NCI-H460 (cell line): ENCODE measurements around the gene CCSER2. TPM values are rescaled to one million over a fixed set of nuclear protein-coding genes. Genes with fewer than 3 reads are reported as not detected.
A peak's percentile ranks its signal among the peaks of the same experiment; 100 is the strongest.

Source experiments
- DNase-seq: peaks from one replicate; pipeline ENCODE4 v3.0.0-alpha.2; 2016; ENCODE audit warnings: low read depth; ENCODE audit errors: extremely low read depth
- total RNA-seq: library from RNA; depleted of rRNA; stranded (reverse); fragments of >200 nt; shearing (Covaris generic); gene quantifications from 2 replicates; pipeline ENCODE4 v1.2.3, GENCODE V29; 2014

Gene CCSER2
- total RNA-seq, 1 experiment from 2014 or later, result 25.0 TPM

DNA sequence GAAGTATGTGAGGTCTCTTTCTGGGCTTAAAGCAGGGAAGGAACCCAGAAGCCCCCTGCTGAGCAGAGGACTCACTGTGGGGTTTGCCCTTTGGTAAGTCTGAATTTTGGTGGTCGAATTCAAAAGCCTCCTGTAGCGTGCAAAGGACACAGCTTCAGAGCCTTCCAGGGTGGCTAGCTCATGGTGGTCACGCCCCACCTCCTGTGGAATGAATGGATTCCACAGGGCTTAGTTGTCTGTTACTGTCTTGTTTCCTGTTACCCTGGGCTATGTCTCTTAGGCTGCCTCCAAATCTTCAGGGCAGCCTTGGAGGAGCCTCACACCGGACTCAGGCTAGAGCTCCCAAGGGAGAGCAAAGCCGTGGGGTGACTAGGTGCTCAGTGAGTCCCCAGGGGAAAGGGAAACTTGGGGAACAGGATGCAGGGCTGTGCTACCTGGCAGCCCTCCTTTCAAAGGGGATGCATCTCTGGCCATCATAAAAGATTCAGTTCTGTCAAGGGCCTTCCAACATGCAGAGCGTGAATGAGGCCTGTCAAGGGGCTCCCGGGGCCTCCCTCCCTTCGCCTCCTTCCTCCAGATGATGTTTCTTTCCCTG, 211.7 kb downstream of the CCSER2 start:
- no peak for DNase-seq

DNA sequence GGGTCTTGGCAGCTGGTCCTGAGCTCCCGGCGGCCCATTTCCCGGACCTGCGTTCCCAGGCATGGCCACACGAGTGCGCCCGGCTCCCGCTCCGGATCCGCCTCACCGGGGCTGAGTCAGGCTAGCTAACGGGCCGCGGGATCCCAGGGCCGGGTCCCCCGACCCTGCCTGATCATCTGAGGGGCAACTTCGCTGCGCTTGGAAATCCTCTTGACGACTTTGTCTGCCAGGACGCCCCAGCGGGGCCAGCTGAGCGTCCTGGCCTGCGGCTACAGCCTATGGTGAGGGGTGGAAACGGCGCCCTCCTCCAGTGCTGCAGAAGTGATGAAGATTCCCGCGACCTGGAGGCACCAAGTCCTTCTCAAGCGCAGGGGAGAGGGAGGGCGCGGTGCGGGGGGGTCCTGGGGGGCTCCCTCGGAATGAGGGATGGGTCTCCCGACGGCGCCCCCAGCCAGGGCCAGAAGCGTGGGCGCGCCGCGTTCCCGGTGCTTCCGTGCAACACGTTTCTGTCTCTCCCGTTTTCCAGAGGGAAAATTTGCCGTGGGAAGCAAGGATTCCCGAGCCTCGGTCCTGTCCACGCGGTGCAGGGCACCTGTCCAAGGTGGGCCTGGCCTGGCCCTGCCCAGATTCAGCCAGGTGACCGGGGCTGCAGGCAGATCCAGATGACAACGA, 212.4 kb downstream of the CCSER2 start:
- DNase-seq, result peak; percentile 61

DNA sequence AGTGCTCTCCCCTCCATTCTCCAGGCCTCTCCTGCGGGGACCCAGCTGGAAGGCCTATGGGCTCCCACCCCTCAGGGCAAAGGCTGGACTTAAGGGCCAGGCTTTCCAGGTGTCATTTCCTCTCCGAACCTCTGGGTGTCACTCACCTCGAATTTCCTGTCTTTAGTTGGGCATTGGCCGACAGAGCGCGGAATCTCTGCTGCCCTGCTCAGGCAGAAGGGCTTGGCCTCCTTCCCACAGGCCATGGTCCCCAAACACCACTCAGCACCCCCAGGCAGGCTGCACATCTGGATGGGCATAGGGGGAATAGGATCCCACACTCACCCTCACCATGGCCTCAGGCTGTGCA, 212.9 kb downstream of the CCSER2 start:
- no peak for DNase-seq

DNA sequence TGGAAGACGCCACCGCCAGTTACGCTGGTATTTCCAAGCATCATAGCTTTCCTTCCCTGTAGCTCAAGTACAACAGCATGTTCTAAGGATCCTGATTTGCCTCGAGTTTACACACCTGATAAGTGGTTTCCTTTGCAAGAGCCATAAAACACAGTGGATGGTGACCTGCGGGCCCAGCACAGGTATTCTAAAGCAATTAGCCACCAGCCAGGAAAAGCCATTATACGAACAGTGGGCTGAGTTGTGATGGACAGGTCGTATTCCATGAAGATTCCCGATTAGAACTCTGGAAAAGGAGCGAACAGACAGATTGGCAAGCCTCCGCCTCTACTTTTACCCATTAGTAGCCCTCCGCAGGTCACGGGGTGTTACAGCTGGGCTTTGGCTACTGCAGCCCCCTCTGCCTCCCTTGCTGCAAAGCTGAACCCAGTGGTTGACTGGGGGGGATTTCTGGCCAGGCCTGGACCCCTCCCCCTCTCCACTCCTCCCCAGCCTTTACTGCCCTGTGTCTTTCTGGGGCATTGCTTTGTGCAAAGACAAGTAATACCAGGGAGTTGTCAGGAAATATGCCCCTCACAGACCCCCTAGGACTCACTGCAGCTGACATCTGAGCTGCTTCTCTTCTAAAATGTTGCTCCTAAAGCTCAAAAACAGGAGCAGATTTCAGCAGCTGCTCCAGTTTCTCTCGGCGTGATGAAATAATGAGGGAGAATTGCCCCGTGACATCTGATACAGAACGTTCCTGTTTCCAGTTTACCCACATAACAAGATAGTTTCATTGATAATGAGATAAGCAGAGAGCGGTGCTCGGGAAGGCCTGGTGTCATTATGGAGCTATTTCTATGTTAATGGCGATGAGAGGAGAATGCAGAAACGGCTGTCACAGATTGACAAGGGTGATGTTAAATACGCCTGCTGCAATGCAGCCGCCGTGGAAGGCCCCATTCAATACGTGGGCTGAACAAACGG, 214.4 kb downstream of the CCSER2 start:
- DNase-seq, result no peak

DNA sequence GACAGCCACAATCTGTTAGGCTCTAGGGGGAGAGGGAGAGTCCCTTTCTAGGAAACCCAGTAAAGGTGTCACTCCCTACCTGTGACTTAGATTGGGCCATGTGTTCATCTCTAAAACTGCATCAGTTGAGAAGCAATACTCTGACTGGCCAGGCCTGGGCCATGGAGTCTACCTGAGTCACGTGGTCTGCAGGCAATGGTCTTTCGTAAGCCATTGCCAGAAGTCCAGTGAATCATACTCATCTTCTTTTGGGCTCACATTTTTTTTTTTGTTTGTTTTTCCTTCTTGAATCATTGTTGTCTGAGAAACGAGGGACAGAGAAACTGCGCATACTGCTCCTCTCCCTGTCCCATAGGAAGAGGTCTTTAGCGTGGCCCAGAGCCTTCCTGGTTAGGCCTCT, 215.6 kb downstream of the CCSER2 start:
- DNase-seq, result no peak

DNA sequence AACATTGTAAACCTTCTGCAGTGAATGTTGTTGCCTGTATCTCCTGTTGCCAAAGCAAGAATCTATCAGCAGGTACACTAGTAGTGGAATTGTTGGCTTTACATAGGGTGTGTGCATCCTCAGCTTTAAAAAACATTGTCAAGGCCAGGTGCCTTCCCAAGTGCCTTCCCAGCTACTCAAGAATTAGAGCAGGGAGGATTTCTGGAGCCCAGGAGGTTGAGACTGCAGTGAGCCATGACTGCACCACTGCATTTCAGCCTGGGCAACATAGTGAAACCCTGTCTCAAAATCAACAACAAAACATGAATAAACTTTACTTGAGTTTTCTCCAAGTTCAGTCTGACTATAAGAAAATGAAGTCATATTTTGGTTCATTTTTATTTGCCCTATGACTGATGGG, 217.3 kb downstream of the CCSER2 start:
- no peak for DNase-seq

DNA sequence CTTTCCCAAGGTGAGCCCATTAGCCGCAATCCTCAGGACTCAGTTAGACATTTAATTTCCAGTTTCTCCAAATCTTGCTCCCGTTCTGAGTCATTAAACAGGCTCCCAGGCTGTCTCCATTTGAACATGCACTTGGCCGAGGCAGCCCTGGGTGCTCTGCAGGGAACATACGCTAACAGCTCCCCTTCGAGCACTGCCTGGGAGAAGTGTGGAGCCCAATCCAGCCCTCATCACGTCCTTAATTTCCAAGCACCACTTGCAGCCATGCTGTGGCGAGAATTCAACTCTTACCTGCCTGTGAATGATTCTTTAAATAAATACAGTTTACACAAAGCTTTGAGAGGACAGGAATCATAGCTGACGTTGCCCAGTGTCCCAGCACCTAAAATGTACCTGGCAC, 218.2 kb downstream of the CCSER2 start:
- DNase-seq, result no peak

DNA sequence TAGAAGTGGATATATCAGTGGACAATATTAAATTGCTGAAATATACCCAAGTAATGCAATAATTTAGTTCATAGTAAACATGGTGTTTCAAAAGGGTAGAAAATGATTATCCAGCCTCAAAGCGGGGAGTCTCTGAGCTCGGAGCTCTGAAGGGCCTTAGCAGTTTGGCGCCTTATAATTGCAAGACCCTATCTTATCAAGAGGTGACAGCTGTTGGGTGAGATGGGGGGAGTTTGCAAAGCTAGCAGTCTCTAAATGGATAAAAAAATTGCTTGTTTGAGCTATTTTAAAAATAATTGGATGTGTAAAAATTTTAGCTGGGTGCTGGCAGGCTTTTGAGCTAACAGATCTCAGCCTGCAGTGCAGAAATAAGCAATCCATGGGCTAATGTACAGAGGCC, 219.2 kb downstream of the CCSER2 start:
- no peak for DNase-seq

DNA sequence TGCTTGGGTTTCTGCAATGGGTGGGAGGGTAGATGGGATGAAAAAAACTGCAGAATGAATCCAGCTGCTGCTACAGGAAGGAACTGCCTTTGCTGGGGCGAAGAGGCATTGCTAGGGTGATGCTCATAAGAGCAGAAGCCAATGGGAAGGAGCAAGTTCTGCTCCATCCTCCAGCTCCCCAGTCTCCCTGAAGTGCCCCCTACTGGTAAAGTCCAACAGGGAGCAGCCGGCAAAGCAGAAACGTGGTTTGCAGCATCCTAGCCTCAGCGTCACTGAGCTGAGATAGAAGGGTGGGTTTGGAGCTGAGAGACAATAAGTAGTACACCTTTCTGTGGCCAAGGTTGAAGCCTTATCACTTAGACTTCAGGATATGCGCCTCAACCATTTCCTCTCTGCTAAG, 220.5 kb downstream of the CCSER2 start:
- DNase-seq, result no peak

DNA sequence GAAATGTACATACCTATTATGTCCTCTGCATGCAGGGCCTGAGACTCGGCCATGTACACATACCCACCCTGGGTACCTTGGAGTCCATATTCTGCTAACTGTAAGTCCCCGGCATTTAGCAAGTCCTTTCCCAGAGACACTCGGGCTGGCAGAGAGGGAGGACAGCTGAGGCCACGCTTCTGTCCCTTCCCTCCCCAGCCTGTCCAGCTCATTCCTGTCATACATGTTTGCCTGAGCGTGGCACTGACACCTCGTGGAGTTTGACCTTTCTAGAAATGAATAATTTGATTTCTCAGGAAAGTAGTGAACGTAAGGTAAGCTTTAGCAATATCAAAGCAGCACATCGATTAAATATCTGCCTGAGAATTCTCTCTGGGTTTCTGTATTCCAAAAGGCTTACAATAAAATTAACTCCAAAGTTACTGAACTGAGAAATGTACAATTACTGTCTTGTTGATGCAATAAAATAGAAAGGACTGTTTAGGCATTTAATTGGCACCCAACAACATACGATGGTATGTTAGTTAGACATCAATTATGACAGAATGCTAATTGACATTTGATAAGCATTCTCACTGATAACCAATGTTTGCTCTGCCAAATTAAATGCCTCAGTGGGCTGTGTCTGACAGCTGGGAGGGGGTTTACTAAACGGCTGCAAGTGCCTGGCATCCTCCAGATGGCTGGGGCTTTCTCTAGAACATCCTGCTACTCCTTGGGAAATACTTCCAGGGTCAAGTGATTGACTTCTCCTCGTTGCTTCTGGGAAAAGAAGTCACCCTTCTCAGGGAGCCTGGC, 221.2 kb downstream of the CCSER2 start:
- no peak for DNase-seq

DNA sequence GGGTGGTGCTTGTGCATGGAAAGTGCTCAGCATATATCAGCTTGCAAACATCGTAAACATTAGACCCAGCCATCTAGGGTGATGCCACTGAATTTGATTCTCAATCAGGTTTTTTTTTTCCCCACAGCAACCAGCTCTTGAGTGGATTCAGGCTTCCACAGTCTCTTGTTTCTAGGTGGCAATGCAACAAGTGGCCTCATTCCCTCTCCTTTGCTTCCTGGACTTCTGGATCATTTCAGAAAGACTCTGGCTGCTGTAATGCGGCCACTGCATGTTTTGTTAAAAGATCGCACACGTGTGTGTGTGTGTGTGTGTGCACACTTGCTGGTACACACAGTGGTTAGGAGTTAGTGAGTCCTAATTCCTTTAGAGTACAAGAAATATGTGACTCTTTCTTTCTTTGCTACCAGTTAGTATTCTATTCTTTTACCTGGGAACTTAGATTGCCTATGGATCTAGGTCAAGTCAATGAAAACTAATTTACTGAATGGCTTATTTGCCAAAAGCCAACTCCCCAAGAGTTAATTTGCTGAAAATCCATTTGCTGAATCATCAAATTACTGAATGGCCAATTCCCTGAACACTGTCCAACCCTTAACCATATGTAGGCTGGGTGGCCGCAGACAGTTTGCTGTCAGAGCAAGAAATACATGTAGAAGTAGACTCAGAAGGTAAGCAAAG, 222.5 kb downstream of the CCSER2 start:
- DNase-seq, result no peak

DNA sequence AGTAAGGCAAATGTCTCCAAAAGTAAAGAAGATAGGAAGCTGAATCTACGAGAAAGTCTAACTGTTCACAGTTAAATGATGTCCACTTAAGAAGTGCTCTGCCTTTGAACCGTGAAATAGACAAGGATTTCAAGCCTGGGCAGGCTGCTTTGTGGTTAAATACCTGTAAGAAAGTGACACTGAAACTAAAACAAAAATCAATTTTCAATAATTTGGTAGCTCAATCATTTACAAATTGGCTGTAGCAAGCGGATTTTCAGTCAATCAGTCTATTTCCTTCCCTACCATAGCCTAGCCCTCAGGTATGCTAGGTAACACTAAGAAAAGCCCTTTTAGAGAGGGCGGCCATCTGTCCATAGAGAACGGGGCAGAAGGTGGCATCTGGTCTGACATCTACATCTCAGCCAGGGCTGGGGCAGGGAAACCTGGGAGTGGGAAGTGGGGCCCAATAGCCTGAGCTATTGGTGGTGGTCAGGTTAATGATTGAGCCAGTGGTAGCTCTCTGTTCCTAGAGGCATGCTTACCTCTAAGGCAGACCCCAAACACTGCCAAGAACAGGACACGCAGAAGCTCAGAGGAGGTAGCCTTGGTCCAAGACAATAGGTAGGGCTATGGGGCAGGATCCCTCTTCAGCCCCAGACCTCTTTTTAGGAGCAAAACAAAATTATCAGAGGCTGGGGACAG, 223.2 kb downstream of the CCSER2 start:
- DNase-seq, result no peak

DNA sequence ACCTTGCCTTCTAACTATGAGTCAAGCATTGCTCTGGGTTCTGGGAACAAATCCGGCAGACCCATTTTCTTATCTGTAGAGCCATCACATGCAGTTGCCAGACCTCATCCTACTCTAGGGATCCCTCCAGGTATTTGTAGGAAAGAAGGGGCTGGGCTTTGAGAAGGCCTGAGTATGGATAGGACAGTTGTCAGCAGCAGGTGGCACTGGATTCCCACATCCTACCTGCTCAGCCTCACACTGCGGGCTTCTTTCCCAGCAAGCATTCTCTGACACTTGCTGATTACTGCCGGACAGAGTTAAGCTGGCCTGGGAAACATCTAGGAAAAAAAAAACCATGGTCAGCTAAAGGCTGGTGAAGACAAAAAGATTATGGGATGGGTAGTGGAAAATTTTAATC, 224.1 kb downstream of the CCSER2 start:
- DNase-seq, result no peak

DNA sequence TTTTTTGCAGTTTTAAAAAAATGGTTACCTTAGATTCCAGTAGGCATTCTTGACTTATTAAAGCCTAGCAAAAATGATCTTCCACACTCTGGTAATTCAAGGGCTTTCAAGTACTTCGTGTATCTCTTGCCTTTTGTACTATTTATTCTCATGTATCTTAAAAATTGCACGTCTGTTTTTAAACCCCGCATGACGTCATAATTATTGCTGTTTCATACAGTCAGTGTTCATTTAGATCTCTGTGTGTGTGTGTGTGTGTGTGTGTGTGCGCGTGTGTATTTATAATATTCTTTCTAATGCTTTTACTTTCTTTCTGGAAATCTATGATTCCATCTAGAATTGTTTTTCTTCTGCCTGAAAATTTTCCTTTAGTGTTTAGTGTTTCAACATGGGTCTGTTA, 234.2 kb downstream of the CCSER2 start:
- DNase-seq, result no peak

DNA sequence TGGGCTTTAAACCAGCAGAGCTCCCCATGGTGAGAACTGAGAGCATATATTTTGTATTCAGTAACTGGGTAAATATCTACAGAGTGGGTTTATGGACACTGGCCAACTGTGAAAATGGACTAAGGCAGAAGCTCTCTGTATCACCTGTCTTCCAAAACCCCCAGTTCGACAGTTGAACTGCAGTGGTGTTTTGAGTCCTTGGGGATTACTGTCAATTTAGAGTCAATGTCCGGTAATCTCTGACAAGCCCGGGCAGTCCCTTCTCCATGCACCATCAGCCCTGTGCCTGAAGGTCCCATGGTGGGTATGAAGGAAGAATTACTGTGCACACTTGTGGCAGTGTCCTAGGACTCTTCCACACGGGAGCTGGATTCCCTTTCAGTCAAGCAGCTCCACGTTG, 235.0 kb downstream of the CCSER2 start:
- no peak for DNase-seq

DNA sequence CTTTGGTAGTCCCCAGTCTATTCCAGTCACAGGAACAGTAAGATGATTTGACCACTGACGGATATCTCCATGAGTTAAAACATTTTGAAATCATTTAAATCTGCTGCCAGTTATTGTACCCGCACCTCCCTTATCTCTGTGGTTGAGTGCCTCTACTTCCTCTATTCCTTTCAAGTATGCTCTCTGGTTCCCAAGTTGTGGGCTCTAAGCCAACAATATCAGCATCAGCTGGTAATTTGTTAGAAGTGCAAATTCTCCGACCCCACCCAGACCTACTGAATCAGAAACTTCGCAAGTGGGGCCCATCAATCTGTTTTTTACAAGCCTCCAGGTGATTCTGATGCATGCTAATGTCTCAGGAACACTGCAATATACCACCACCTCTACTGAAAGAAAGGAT, 235.5 kb downstream of the CCSER2 start:
- DNase-seq, result no peak

DNA sequence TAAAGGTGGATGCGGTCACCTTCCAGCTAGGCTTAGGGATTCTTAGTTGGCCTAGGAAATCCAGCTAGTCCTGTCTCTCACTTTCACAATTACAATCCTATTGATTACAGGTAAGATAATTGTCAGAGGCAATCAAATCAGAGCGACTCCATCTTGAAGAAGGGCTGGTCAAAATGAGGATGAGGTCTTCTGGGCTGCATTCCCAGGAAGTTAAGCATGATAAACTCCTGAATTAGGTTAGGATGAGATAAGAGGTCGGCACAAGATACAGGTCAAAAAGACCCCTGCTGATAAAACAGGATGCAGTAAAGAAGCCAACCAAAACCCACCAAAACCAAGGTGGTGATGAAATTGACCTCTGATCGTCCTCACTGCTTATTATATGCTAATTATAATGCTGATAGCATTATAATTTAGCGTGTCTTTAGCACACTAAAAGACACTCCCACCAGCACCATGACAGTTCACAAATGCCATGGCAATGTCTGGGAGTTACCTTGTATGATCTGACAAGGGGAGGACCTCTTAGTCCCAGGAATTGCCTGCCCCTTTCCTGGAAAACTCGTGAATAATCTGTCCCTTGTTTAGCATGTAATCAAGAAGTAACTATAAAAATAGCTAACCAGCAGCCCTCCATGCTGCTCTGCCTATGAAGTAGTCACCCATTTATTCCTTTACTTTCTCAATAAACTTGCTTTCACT, 237.6 kb downstream of the CCSER2 start:
- no peak for DNase-seq

DNA sequence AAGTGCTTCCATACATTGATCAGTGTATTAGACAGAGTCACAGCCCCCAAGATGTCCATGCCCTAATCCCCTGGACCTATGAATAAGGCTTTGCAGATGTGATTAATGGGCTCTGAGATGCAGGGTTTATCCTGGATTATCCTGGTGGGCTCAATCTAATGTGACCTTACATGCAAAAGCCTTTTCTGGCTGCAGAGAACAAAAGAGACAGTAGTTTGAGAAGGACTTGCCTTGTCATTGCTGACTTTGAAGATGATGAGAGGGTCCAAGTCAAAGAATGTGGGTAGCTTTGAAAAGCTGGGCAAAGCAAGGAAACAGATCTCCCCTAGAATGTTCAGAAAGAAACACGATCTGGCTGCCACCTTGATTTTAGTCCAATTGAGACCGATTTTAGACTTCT, 238.7 kb downstream of the CCSER2 start:
- DNase-seq, result no peak
